Endothelial cell of umbilical vein (primary cell): ENCODE results near the gene SUPT3H.

ENCODE experiments used
- EZH2 ChIP-seq: IDR thresholded peaks from 2 replicates; pipeline ENCODE4 v1.6.1; 2012; ENCODE audit warnings: borderline replicate concordance, low read depth, mild to moderate bottlenecking, moderate library complexity, low read length, inconsistent platforms; ENCODE audit not compliant: severe bottlenecking
- FOS ChIP-seq: IDR thresholded peaks from 2 replicates; pipeline ENCODE4 v1.6.1; 2011; ENCODE audit warnings: mild to moderate bottlenecking, low read length, moderate library complexity, borderline replicate concordance; ENCODE audit not compliant: insufficient read depth
- GATA2 ChIP-seq: IDR thresholded peaks from 2 replicates; pipeline ENCODE4 v1.7.0; 2011; ENCODE audit warnings: low read depth, mild to moderate bottlenecking, moderate library complexity, mixed read lengths, low read length; ENCODE audit not compliant: insufficient read length, insufficient read depth
- JUN ChIP-seq: IDR thresholded peaks from 2 replicates; pipeline ENCODE4 v1.6.1; 2011; ENCODE audit warnings: borderline replicate concordance, low read depth; ENCODE audit not compliant: insufficient read length, insufficient read depth
- MAX ChIP-seq: IDR thresholded peaks from 2 replicates; pipeline ENCODE4 v1.6.1; 2011; ENCODE audit not compliant: insufficient read depth, insufficient read length
- MYC ChIP-seq: IDR thresholded peaks from one replicate; pipeline ENCODE4 v1.6.1; 2011; ENCODE audit warnings: mild to moderate bottlenecking, low read depth, low read length
- POLR2A ChIP-seq: IDR thresholded peaks from 2 replicates; pipeline ENCODE4 v1.6.1; 2012; ENCODE audit warnings: low read depth, mild to moderate bottlenecking, control low read depth, low read length
- POLR2AphosphoS5 ChIP-seq: IDR thresholded peaks from 2 replicates; pipeline ENCODE4 v1.6.1; 2012; ENCODE audit warnings: low read depth, mild to moderate bottlenecking, control low read depth, low read length, moderate library complexity; ENCODE audit not compliant: insufficient read depth
- TF ChIP-seq, protein P1 (sequence below), 2 donors: IDR thresholded peaks; 1 replicate in 1 of 2; 2 replicates in 1 of 2; pipeline ENCODE4 v1.5.1; 2011; ENCODE audit warnings: low read length in 2 of 2, mild to moderate bottlenecking in 2 of 2, moderate library complexity in 2 of 2, control low read depth in 1 of 2, inconsistent platforms in 1 of 2, low read depth in 1 of 2; ENCODE audit not compliant: insufficient read depth in 1 of 2; ENCODE audit errors: extremely low read depth in 1 of 2

DNA sequence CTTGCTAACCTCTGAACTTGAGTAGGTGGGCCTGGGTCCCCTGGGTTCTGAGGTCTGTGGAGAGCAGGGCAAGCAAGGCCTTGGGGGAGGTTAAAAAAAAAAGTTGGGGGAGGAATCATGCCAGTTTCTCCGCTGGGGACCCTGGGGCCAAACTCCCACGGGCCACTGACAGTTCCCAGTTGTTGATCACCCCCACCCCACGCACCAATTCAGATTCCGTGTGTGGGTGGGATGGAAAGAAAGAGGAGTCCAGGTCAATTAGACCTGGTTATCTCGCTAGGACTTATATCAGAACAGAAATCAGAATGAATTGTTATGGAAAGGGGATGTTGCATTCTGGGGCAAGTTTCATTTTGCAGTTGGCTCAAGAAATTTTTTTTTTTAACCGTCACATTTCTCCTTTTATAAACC is 46.7 kb upstream of the SUPT3H start:
- TF ChIP-seq MYC (no peak), POLR2AphosphoS5 (no peak), MAX (no peak), POLR2A (no peak), EZH2 (no peak), FOS (no peak), JUN (no peak), GATA2 (no peak)
- TF ChIP-seq, protein P1, sequence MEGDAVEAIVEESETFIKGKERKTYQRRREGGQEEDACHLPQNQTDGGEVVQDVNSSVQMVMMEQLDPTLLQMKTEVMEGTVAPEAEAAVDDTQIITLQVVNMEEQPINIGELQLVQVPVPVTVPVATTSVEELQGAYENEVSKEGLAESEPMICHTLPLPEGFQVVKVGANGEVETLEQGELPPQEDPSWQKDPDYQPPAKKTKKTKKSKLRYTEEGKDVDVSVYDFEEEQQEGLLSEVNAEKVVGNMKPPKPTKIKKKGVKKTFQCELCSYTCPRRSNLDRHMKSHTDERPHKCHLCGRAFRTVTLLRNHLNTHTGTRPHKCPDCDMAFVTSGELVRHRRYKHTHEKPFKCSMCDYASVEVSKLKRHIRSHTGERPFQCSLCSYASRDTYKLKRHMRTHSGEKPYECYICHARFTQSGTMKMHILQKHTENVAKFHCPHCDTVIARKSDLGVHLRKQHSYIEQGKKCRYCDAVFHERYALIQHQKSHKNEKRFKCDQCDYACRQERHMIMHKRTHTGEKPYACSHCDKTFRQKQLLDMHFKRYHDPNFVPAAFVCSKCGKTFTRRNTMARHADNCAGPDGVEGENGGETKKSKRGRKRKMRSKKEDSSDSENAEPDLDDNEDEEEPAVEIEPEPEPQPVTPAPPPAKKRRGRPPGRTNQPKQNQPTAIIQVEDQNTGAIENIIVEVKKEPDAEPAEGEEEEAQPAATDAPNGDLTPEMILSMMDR (IDR thresholded peaks at IDR 0.05; ENCODE audit: extremely low read depth in 1 of 2, insufficient read depth in 1 of 2, low read depth in 1 of 2, low read length in 2 of 2), result no peak
